Measurements from ENCODE around the gene TRMT61B.

Gene TRMT61B

DNA sequence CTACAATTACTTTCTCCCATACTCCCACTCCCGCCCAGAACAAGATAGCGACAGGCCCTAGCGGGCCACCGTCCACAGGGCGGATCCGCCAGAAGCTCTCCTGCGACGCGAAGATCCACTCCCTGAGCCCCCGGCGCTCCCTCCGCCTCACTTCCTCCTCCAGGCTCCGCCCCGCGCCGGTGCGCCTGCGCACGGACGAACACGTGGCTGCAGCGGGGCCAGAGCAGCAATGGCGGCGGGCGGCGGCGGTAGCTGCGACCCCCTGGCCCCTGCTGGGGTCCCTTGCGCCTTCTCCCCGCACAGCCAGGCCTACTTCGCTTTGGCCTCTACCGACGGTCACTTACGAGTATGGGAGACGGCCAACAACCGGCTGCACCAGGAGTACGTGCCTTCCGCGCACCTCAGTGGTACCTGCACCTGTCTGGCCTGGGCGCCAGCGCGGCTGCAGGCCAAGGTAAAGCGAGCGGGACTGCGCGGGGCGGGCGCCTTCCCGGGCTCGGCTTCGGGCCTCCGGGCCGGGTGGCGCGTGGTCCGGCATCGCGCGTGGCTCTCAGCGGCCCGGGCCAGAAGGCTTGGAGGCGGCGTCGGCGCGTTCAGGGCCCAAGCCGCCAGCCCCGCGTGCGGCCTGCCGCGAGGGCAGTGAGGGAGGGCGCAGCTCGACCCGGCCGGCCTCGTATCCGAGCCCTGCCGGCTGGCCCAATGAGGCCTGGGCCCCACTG, 24.5 kb upstream of the TRMT61B start, which contains the start of gene WDR43:
Gene WDR43, plus strand, starts transcription at position 198 of the 719 bp plus-strand sequence. Its CDS starts 32 bp downstream, at position 230.
- H3K9me3 Mint-ChIP-seq: no peaks in the 10 kb centered on the region
- H3K4me1 Mint-ChIP-seq: peaks cover 41% of the 10 kb centered on the region
- peaks cover 4% of the 10 kb centered on the region for H3K36me3 Mint-ChIP-seq
- H3K27me3 Mint-ChIP-seq: no peaks in the 10 kb centered on the region
- peak; percentile 98 for ATAC-seq
- peak within 1 kb of the TSS; percentile 94 for H3K27ac Mint-ChIP-seq
- H3K4me3 Mint-ChIP-seq: peak within 1 kb of the TSS; percentile 96

DNA sequence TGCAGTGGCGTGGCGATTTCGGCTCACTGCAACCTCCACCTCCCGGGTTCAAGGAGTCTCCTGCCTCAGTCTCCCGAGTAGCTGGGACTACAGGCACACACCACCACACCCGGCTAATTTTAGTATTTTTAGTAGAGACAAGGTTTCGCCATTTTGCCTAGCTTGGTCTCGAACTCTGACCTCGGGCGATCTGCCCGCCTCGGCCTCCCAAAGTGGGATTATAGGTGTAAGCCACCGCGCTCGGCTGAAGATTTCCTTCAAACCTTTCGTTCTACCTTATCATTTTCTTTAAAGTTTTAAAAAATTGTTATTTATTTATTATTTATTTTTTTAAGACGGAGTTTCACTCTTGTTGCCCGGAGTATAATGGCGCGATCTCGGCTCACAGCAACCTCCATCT, 23.4 kb upstream of the TRMT61B start:
- no peak for ATAC-seq
- Mint-ChIP-seq H3K4me3 (no peak overlapping the region), H3K36me3 (peaks cover 4% of the 10 kb centered on the region), H3K27me3 (no peaks in the 10 kb centered on the region), H3K27ac (no peak overlapping the region), H3K9me3 (no peaks in the 10 kb centered on the region), H3K4me1 (peaks cover 31% of the 10 kb centered on the region)

DNA sequence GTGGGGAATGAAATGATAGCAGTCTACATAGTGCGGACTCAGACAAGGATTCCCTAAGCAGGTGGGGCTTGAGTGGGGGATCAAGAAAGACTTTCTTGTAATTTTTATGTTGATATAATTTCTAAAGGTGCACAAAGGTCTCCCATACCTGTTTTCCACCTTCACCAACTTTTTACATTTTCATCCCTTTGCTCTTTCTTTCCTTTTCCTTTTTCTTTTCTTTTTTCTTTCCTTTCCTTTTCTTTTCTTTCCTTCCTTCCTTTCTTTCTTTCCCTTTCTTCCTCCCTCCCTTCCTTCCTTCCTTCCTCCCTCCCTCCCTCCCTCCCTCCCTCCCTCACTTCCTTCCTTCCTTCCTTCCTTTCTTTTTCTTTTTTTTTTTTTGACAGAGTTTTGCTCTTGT, 10.1 kb upstream of the TRMT61B start:
- Mint-ChIP-seq H3K36me3 (no peaks in the 10 kb centered on the region), H3K9me3 (no peaks in the 10 kb centered on the region), H3K27me3 (peaks cover 37% of the 10 kb centered on the region), H3K4me3 (no peak overlapping the region), H3K4me1 (no peaks in the 10 kb centered on the region), H3K27ac (no peak overlapping the region)
- ATAC-seq: no peak

DNA sequence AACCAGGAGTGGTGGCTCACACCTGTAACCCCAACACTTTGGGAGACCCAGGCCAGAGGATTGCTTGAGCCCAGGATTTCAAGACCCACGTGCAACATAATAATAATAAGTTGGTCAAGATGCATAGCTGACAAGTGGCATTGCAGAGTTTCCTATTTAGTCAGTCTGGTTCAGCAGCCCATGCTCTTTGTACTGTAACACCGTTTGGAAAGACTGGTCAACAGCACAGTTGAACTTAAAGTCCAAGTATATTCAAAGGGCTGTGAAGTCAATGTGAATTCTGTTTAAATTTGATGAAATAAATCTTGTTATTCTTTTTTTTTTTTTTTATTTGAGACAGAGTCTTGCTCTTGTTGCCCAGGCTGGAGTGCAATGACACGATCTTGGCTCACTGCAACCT, 1.5 kb upstream of the TRMT61B start:
- H3K4me3 Mint-ChIP-seq: no peak overlapping the region
- no peaks in the 10 kb centered on the region for H3K9me3 Mint-ChIP-seq

DNA sequence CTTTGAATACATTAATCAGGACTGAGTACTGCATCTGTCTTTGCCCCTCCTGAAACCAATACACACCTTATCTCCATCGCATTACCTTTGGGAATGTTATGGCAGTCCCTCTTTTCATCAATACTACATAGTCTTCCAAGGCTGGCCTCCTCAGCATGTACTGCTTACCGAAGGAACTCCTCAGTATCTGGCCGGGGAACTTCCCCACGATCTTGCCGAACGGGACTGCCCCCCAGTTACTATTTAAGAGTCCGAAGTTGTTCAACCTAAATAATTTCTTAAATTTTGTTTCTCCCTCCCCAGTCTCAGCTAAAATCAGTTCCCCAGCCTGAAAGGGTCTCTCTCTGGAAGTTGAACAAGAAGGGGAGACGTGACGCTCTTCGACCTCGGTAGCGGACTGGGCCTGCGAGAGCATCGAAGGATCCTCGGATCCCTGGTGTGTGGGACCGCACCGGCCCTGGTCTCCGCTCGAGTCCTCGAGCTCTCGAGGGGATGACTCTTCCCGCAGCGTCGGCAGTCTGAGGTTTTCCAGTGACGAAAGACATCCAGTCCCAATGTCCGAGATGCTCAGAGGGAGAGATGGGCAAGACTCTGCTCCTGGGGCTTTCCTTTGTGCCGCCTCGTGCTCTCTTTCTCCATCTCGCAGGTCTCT, 489 bp downstream of the TRMT61B start:
- Mint-ChIP-seq H3K27me3 (no peaks in the 10 kb centered on the region), H3K4me3 (peak overlapping the region; percentile 97), H3K4me1 (peaks cover 37% of the 10 kb centered on the region), H3K9me3 (no peaks in the 10 kb centered on the region), H3K36me3 (peaks cover 8% of the 10 kb centered on the region), H3K27ac (peak overlapping the region; percentile 97)
- ATAC-seq: peak; percentile 26

More for the DNA sequence above, 1.5 kb upstream of the TRMT61B start:
- no peak overlapping the region for H3K27ac Mint-ChIP-seq
- H3K36me3 Mint-ChIP-seq: no peaks in the 10 kb centered on the region
- no peak for ATAC-seq
- H3K4me1 Mint-ChIP-seq: peaks cover 25% of the 10 kb centered on the region
- peaks cover 12% of the 10 kb centered on the region for H3K27me3 Mint-ChIP-seq

DNA sequence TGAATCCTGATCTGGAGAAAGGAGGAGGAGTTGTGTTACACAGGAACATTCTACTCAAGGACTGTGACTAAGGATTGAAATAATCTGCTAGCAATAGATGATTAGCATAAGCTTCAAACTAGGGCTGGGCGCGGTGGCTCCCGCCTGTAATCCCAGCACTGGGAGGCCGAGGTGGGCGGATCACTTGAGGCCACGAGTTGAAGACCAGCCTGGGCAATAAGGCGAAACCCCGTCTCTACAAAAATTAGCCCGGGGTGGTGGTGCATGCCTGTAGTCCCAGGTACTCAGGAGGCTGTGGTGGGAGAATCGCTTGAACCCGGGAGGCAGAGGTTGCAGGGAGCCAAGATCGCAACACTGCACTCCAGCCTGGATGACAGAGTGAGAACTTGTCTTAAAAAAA, 1.5 kb downstream of the TRMT61B start:
- Mint-ChIP-seq H3K4me3 (peak overlapping the region; percentile 67), H3K4me1 (peaks cover 45% of the 10 kb centered on the region), H3K27me3 (no peaks in the 10 kb centered on the region), H3K9me3 (no peaks in the 10 kb centered on the region), H3K27ac (peak overlapping the region; percentile 36), H3K36me3 (peaks cover 16% of the 10 kb centered on the region)
- no peak for ATAC-seq

DNA sequence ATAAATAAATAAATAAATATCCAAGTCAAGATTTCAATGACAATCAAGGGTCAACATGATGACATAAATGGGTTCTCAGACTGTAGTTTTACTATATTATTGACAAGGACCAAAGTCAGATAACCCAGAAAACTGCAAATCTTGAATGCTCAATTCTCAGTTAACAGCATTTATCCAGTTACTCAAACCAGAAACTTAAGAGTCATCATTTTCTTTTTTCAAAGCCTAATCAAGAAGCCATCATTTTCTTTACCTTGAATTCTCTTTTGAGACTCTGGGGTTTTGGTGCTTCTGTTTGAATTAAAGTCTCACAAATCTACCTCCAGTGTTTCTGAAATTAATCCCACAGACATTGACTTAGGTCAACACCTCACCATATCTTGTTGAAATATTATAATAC, 14.1 kb downstream of the TRMT61B start:
- Mint-ChIP-seq H3K4me1 (no peaks in the 10 kb centered on the region), H3K27ac (no peak overlapping the region), H3K9me3 (no peaks in the 10 kb centered on the region), H3K4me3 (no peak overlapping the region), H3K36me3 (peaks cover 43% of the 10 kb centered on the region), H3K27me3 (no peaks in the 10 kb centered on the region)
- no peak for ATAC-seq

DNA sequence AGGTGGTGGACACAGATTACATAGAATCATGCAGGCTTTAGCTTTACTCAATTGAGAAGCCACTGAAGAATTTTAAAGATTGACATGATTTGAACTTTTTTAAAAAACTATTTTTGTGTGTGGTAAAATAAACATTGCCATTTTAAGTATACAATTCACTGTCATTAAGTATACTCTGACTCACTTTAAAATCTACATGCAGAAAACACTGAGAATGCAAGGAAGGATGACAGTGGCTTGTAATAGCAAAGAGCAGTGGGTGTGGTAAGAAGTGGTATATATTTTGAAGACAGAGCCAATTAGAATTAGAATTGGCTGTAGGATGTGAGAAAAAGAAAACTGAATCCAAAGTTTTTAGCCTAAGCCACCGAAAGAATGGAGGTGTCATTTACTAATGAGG, 14.9 kb downstream of the TRMT61B start:
- no peak overlapping the region for H3K27ac Mint-ChIP-seq
- peaks cover 36% of the 10 kb centered on the region for H3K36me3 Mint-ChIP-seq
- ATAC-seq: no peak
- no peaks in the 10 kb centered on the region for H3K9me3 Mint-ChIP-seq
- no peak overlapping the region for H3K4me3 Mint-ChIP-seq
- H3K27me3 Mint-ChIP-seq: no peaks in the 10 kb centered on the region
- no peaks in the 10 kb centered on the region for H3K4me1 Mint-ChIP-seq

DNA sequence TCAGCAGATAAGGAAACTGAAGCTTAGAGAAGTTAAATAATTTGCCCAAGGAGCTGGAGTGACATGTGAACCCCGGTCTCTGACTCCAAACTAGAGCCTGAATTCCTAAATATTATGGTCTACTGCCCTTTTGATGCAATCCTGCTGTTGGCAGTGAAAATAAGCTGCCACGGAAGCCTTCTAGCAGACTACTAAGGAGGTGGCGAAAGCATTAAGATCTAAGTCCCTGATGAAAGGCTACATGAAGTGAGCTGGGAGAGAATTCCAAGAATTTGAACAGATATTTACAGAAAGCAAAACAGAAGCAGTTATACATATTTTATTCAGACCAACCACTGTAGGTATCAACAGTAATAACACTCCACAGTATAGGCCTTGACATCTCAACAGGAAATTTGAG, 28.1 kb downstream of the TRMT61B start:
- Mint-ChIP-seq H3K36me3 (peaks cover 6% of the 10 kb centered on the region), H3K27ac (no peak overlapping the region), H3K27me3 (no peaks in the 10 kb centered on the region), H3K9me3 (no peaks in the 10 kb centered on the region), H3K4me3 (no peak overlapping the region), H3K4me1 (no peaks in the 10 kb centered on the region)
- ATAC-seq: no peak

DNA sequence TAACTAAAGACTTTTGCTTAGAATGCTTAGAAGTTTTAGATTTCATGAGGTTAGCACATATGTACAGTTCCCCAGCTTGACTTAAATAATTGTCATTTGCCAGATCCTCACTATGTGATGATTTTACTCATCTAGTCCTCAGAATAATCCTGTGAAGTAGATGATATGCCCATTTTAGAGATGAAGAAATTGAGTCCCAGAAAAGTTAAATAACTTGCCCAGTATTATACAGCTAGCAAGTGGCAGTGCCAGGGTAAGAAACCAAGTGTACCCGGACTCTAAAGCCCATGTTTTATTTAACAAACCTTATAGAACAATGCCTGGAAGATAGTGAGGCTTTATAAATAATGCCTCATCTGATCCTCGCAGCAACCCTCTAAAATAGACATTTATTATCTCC, 31.1 kb downstream of the TRMT61B start:
- H3K4me3 Mint-ChIP-seq: no peak overlapping the region
- no peak for ATAC-seq

DNA sequence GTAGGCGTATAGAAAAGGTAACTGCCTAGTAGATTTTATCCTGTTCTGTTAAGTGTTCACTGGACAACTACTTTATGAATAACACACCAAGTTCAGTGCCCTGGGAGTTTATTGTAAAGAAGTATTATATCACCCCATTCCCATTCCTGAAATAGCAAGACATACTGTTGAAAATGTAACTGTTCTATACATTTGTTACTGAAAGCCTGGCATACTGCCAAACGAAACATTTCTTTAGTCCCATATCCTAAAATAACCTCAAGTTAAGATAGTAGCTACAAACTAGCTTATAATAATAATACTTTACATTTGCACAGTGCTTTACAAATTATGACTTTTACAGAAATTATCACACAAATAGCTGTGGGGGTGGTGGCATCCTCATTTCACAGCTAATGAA, 34.3 kb downstream of the TRMT61B start:
- H3K27me3 Mint-ChIP-seq: no peaks in the 10 kb centered on the region
- H3K27ac Mint-ChIP-seq: no peak overlapping the region
- ATAC-seq: no peak
- H3K4me1 Mint-ChIP-seq: no peaks in the 10 kb centered on the region
- H3K4me3 Mint-ChIP-seq: no peak overlapping the region
- no peaks in the 10 kb centered on the region for H3K36me3 Mint-ChIP-seq
- H3K9me3 Mint-ChIP-seq: peaks cover 3% of the 10 kb centered on the region

More for the DNA sequence above, 31.1 kb downstream of the TRMT61B start:
- H3K36me3 Mint-ChIP-seq: no peaks in the 10 kb centered on the region
- H3K4me1 Mint-ChIP-seq: no peaks in the 10 kb centered on the region
- H3K9me3 Mint-ChIP-seq: peaks cover 1% of the 10 kb centered on the region
- H3K27ac Mint-ChIP-seq: no peak overlapping the region
- H3K27me3 Mint-ChIP-seq: no peaks in the 10 kb centered on the region

DNA sequence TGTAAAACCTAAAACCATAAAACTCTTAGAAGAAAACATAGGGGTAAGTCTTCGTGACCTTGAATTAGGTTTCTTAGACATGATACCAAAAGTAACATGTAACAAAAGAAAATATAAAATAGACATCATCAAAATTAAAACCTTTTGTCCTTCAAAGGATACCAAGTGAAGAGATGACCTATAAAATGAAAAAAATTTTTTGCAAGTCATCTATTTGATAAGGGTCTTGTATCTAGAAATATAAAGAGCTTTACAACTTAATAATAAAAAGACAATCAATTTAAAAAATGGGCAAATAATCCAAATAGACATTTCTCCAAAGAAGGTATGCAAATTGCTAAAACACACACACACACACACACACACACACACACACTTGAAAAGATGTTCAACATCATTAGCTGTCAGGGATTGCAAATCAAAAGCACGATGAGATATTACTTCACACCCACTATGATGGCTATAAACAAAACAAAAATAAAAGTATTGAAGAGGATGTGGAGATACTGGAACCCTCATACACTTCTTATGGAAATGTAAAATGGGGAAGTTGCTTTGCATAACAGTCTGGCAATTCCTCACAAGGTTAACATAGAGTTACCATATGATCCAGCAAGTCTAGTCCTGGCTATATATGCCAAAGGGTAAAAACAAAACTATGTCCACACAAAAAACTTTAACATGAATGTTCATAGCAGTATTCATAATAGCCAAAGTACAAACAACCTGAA, 36.2 kb downstream of the TRMT61B start:
- no peaks in the 10 kb centered on the region for H3K27me3 Mint-ChIP-seq
- no peaks in the 10 kb centered on the region for H3K4me1 Mint-ChIP-seq
- no peak for ATAC-seq
- no peak overlapping the region for H3K4me3 Mint-ChIP-seq
- H3K9me3 Mint-ChIP-seq: peaks cover 3% of the 10 kb centered on the region
- no peaks in the 10 kb centered on the region for H3K36me3 Mint-ChIP-seq
- no peak overlapping the region for H3K27ac Mint-ChIP-seq

DNA sequence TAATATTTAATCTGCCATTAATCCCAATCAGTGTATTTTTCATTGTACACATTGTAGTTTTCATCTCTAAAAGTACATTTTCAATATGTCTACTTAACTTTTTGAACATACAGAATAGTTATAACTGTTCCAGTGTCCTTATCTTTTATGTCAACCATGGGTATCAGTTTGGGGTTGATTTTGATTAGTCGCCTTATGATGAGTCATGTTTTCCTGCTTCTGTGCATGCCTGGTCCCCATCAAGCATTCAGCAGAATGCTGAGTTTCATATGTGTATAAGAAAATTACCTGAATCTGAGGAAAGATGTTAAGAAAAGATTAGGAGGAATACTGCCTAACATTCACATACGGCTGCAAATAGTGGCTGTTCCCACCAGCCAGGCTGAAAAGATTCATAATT, 41.7 kb downstream of the TRMT61B start:
- ATAC-seq: no peak
- H3K4me1 Mint-ChIP-seq: no peaks in the 10 kb centered on the region
- no peak overlapping the region for H3K27ac Mint-ChIP-seq
- no peak overlapping the region for H3K4me3 Mint-ChIP-seq
- no peaks in the 10 kb centered on the region for H3K27me3 Mint-ChIP-seq
- no peaks in the 10 kb centered on the region for H3K36me3 Mint-ChIP-seq
- H3K9me3 Mint-ChIP-seq: no peaks in the 10 kb centered on the region

DNA sequence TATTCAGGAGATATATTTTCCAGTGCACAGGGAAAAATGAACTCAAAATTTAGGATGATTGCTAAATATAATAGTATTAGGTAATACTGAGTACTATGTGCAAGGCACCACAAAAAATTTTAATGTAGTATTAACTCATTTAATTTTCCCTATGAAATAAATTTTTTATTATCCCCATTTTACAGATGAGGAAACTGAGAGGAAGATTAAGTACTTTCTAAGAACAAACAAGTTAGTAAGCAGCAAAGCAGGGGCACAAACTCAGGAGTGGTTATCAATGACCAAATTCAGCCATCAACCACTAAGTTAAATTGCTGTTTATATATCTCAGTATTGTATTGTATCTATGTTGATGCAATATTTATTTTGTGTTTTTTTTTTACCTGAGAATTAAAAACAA, 45.2 kb downstream of the TRMT61B start:
- Mint-ChIP-seq H3K27ac (no peak overlapping the region), H3K4me1 (no peaks in the 10 kb centered on the region), H3K27me3 (no peaks in the 10 kb centered on the region), H3K36me3 (no peaks in the 10 kb centered on the region), H3K4me3 (no peak overlapping the region), H3K9me3 (no peaks in the 10 kb centered on the region)
- ATAC-seq: no peak

DNA sequence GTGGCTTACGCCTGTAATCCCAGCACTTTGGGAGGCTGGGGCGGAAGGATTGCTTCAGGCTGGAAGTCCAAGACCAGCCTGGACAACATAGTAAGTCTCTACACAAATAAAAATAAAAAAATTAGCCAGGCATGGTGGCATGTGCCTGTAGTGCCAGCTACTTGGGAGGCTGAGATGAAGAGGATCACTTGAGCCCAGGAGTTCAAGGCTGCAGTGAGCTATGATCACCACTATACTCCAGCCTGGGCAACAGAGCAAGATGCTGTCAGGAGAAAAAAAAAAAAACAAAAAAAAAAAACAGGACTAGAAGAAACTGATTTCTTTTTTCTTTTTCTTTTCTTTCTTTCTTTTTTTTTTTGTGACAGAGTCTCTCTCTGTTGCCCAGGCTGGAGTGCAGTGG, 45.9 kb downstream of the TRMT61B start:
- no peak overlapping the region for H3K27ac Mint-ChIP-seq
- no peak for ATAC-seq
- H3K4me1 Mint-ChIP-seq: no peaks in the 10 kb centered on the region
- H3K4me3 Mint-ChIP-seq: no peak overlapping the region
- no peaks in the 10 kb centered on the region for H3K36me3 Mint-ChIP-seq
- no peaks in the 10 kb centered on the region for H3K27me3 Mint-ChIP-seq
- H3K9me3 Mint-ChIP-seq: no peaks in the 10 kb centered on the region

DNA sequence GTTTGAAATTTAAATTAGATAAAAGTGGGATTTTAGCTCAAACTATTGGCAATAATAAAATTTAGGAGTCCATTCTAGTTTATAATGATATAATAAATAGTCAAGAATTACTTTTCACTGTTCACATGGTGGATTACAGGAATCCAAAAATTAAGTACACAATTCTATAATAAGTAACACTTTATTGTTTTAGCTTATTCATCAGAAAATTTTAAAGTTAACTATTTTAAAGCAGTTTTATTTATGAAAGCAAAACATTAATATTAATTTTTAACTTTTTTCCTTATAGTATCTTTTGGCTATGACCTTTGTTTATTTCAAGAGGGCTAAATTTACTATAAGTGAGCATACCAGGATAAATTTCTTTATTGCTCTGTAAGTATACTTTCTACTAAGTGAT, 48.1 kb downstream of the TRMT61B start:
- Mint-ChIP-seq H3K36me3 (no peaks in the 10 kb centered on the region), H3K4me1 (no peaks in the 10 kb centered on the region), H3K27ac (no peak overlapping the region), H3K27me3 (no peaks in the 10 kb centered on the region), H3K4me3 (no peak overlapping the region), H3K9me3 (no peaks in the 10 kb centered on the region)
- no peak for ATAC-seq
